GM21423 (cell line): ENCODE data around the gene CPXM2.

Experiments used
- ATAC-seq: cut with Tn5 transposase; IDR thresholded peaks from one replicate; pipeline ENCODE4 v1.9.1; 2021; ENCODE audit warnings: mild to moderate bottlenecking, moderate library complexity; ENCODE audit not compliant: unreplicated experiment

The CPXM2 gene

GRCh38 chr10:123906296-123906695 lies 14.7 kb upstream of the CPXM2 start:
- no peak for ATAC-seq

DNA sequence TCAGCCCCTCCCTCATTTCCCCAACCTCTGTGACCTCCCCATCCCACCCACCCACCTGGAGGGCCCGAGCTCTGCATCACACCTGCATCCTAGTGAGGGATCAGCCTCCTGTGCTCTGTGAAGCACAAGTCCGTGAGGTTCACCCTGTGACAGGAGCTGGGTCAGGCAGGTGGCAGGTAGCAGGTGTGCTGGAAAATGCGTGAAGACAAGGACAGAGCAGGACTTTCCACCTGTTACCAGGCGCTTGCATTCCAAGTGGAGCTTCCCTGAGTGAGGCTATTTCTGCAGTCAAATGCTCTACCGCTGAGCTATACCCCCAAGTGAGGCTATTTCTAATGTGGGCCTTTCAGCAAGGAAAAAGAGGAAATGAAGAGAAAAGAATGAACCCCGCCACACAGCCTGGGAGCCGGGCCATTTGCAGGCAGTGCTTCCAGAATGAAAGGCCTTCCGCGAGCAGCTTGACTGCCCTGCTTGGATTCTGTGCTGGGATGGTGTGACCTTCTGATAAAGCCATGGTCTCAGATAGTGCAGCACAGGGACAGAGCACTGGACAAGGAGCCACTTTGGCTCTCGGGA lies 13.3 kb upstream of the CPXM2 start:
- no peak for ATAC-seq

DNA sequence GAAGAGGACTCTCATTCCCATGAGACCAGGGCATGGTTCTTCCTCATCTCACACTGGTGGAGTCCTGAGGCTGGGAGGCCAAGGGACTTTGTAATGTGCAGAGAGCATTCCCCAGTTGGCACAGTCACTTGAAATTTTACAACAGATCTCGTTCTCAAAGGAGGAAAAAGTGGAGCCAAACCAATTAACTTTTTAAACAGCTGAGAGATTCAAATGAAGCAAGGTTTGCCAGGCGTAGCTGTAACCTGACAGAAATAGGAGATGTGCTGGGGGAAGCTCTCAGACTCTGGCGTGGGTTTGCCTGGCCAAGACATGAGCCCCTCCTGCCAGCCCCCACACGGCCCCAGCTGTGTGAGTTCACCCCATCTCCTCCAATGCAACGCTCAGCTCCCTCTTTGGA lies 12.0 kb upstream of the CPXM2 start:
- ATAC-seq = no peak

GRCh38 chr10:123901621-123902020 lies 10.0 kb upstream of the CPXM2 start:
- no peak for ATAC-seq

- no peak for ATAC-seq
Observed at GRCh38 chr10:123897146-123897545, 5.5 kb upstream of the CPXM2 start.

GRCh38 chr10:123896246-123896927 lies 4.8 kb upstream of the CPXM2 start:
- ATAC-seq = no peak

GRCh38 chr10:123893651-123894050 lies 2.0 kb upstream of the CPXM2 start:
- ATAC-seq = no peak

DNA sequence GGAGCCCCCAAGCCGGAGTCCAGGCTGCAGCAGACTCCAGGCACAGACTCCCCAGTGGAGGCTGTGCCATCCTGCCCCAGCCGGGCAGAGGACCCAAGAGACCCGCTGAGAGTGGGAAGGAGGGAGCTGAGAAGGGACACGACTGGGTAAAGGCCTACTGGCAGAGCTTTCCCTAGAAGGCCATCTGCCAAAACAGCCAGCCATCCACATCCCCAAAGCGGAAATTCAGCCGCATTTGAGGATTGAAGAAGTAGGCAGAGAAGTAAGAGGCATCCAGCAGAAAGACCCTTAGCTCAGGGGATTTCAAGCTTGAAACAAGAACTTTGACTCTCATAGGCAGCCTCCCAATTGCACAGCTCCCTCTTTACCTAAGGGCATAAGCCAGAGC lies 857 bp downstream of the CPXM2 start:
- ATAC-seq = no peak

- no peak for ATAC-seq
Observed at GRCh38 chr10:123890226-123890625, 1.4 kb downstream of the CPXM2 start.

DNA sequence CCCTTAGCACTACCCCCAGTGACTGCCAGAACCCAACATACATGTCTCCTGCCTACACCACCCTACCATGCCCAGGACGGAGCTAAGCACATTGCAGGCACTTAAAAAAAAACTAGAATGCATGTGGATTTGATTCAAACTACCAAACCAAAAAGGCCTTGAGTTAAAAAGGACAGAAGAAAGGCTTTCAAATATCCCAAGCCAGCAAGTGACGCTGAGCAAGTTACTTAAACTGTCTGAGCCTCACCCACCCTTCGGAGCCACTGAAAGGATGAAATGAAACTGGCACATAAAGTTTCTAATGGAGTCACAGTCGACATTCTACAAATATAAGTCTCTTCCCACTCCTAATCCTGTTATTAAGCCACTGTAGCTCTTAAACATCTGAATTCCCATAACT lies 1.8 kb downstream of the CPXM2 start:
- no peak for ATAC-seq

DNA sequence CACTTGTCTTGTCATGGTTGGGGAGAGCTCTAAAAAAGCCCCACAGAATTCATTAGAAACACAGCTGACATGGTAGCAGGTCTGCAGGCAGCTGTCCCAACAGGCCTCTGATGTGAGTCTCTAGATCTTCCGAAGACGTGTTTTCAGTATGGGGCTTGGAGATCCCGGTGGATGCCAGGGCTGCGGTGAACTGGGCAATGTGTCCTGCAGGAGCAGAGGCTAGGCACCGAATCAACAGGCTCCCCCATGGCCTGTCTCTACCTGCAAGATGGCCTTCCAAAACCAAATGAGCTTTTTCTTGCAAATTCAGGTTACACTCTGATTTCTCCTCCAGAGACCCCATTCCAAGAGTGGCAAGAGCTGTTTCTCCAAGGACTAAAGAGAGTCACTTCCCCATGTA lies 2.9 kb downstream of the CPXM2 start:
- no peak for ATAC-seq

DNA sequence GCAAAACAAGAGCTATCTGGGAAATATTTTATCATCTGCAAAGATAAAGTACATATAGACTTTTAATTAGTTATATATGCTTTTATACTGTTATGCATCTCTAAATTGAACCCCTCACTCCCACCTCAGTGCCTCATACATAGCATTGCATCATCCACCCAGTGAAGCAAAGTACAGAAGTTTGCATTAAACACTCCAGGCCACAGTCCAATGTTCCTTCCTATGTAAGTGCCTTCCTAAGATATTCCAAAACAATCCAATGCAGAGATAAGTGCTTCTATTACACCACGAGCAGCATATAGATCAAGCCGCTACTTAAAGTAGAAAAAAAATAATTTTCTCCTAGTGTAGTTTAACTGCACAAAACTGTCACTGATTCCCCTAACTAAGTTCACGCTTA lies 3.4 kb downstream of the CPXM2 start:
- ATAC-seq = no peak

- ATAC-seq = no peak
Observed at GRCh38 chr10:123886292-123886691, 5.3 kb downstream of the CPXM2 start.

DNA sequence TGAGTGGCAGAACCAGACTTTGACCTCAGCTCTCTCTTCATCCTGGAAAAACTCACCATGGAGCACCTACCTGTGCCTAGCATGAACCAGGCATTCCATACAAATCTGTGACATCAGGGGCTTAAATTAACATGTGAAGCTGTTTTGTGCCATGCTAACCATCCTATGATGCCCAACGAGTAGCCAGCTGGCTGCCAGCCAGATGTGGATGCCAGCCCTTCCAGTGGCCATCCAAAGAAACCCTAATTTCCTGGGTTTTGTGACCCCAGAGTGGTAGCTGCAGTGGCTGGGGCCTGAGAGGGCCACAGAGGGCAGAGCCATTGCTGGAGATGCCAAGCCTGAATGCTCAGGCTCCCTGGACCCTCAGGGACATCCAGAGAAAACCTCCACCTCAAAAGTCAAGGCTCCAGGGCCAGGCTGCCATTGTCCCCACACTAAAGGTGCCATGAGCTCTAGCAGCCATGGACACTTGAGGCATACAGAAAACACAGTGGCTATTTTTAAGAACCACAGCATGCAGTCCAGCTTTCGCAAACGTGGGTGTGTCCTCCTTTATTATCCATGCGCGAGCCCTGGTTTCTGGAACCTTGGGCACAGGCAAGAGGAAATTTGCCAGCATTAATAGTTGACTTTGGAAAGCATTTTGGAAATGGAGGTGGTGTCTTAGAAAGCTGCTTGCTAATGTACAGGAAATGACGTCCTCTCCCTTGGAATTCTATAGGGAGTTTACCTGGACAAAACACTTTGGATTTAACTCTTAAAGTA lies 6.0 kb downstream of the CPXM2 start:
- ATAC-seq = no peak

GRCh38 chr10:123884907-123885381 lies 6.7 kb downstream of the CPXM2 start:
- ATAC-seq = no peak

- ATAC-seq = no peak
Observed at GRCh38 chr10:123884351-123884906, 7.2 kb downstream of the CPXM2 start.

DNA sequence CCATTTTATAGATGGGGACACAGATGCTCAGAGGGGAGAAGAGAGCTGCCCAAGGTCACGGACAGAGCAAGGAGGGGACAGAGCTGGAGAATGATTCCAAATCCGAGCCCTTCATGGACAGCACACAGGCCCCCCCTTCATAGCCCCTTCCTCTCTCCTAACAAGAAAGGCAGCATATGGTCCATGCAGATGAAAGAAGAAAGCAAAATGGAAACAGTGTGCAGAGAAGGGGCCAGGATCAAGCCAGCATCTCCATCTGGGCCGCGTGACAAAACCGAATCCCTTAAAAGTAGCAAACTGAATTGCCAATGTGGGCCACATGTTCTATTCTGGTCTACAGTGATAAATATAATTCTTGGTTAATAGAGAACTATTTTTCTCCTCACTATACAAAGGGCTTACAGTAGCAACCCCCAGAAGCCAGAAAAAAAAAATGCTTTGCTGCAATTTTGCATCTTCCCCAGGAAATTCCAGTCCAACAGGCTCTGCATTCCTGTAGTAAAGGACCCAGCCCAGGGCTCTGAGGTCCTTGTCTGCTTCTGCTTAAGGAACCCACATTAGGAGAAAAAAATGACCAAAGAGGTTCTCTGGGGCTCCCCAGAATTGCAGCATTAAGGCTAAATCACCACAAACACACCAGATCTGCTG lies 7.8 kb downstream of the CPXM2 start:
- ATAC-seq = no peak

GRCh38 chr10:123882681-123883445 lies 8.7 kb downstream of the CPXM2 start:
- no peak for ATAC-seq

- no peak for ATAC-seq
Observed at GRCh38 chr10:123882177-123882576, 9.4 kb downstream of the CPXM2 start.

DNA sequence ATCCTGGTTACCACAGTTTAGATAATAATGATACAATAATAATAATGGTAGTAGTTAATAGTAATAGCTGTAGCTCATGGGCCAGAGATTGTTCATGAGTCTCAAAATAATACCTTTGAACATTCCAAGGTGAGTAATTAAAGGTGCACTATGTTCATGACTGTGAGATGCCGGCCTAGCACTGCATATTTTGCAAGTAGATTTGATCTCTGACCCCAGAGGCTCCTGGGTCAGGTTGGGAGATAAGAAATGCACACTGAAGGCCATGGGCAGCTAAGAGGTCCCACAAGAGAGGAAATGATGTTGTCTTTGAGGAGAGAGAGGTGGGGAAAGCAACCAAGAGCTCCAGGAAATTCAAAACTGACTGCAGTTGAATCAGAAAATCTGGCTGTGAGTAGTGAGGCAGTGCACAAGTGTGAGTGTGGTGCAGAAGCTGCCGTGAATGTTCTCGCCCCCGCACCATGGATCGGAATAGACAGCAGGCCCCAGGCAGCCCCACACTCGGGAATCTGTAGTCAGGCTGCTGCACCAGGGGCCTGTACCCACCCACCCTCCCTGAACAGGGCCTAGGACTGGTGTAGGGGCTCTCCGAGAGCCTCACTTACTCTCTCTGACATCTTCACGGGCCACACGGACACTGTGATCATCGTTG lies 11.9 kb downstream of the CPXM2 start:
- ATAC-seq = no peak
